Endothelial cell of umbilical vein (primary cell): Measurements from ENCODE around the gene TGFB1. TPM values are rescaled to one million over a fixed set of nuclear protein-coding genes. Genes with fewer than 3 reads are reported as not detected.

Source experiments
- BruUV-seq: library from RNA; stranded (reverse); fragments of 400-500 nt; replicated peaks from 2 replicates; lab custom pipeline; 2021; lab: Mats Ljungman, UMichigan
- CTCF ChIA-PET: fragments of 300-600, 350-600 bp; sonication (Branson Sonifier 250); formaldehyde crosslinking; loops from one replicate; lab custom pipeline; 2021; ENCODE audit warnings: antibody characterized with exemption, inconsistent platforms; lab: Charles Lee
- POLR2A ChIA-PET: fragments of 300-600, 350-600 bp; sonication (Branson Sonifier 250); formaldehyde crosslinking; loops from one replicate; lab custom pipeline; 2021; ENCODE audit warnings: antibody characterized with exemption, inconsistent platforms; lab: Charles Lee
- DNase-seq: peaks from one replicate; pipeline ENCODE4 v3.0.0-alpha.2; 2011; ENCODE audit warnings: low read depth, low spot score
- FAIRE-seq: peaks from 2 replicates; lab custom pipeline; 2011; peaks lifted over from hg19 to GRCh38; lab: Jason Lieb, UNC
- H2AFZ ChIP-seq: 2 replicates; pipeline ENCODE4 v1.6.0; 2012; ENCODE audit warnings: low read depth, low read length, control low read depth, inconsistent platforms
- H3K27ac ChIP-seq: 2 replicates; pipeline ENCODE4 v1.5.1; 2011; ENCODE audit warnings: low read depth, mild to moderate bottlenecking, control low read depth, low read length, moderate library complexity; ENCODE audit not compliant: insufficient read depth
- H3K27me3 ChIP-seq, 2 experiments: 2 replicates each; pipeline versions ENCODE4 v1.6.0 to v1.6.1; 2011; ENCODE audit warnings: low read length in 2 of 2, mixed read lengths in 1 of 2; ENCODE audit not compliant: control insufficient read depth in 2 of 2, insufficient read depth in 2 of 2
- H3K36me3 ChIP-seq, 2 experiments: 2 replicates in 1 of 2; 3 replicates in 1 of 2; pipeline ENCODE4 v1.5.1; 2011; ENCODE audit warnings: low read length in 2 of 2, mild to moderate bottlenecking in 1 of 2, moderate library complexity in 1 of 2; ENCODE audit not compliant: control insufficient read depth in 2 of 2, insufficient read depth in 2 of 2; ENCODE audit errors: extremely low read depth in 1 of 2
- H3K4me1 ChIP-seq: 3 replicates; pipeline ENCODE4 v1.5.1; 2011; ENCODE audit warnings: mild to moderate bottlenecking, low read length; ENCODE audit not compliant: control insufficient read depth, insufficient read depth; ENCODE audit errors: extremely low read depth
- H3K4me2 ChIP-seq: 2 replicates; pipeline ENCODE4 v1.6.1; 2011; ENCODE audit warnings: low read length, control low read depth, mixed read lengths; ENCODE audit not compliant: insufficient read depth
- H3K4me3 ChIP-seq, 3 experiments: fragments of 200-600 bp in 1 of 3; sonication (generic), shearing (Covaris generic) in 1 of 3; replicated peaks in 1 of 3; 2 replicates each; pipeline ENCODE4 v1.5.1; 2011 to 2016; ENCODE audit warnings: control low read depth in 3 of 3, low read length in 3 of 3, mild to moderate bottlenecking in 2 of 3, inconsistent platforms in 1 of 3, low read depth in 1 of 3, moderate library complexity in 1 of 3; ENCODE audit not compliant: insufficient read depth in 1 of 3
- H3K79me2 ChIP-seq: 2 replicates; pipeline ENCODE4 v1.6.0; 2012; ENCODE audit warnings: low read length, inconsistent platforms; ENCODE audit not compliant: control insufficient read depth, insufficient read depth
- H3K9ac ChIP-seq: replicated peaks from 2 replicates; pipeline ENCODE3; 2011; ENCODE audit warnings: low read length, control low read depth; ENCODE audit not compliant: insufficient read depth; ENCODE audit errors: extremely low read depth
- H3K9me1 ChIP-seq: replicated peaks from 3 replicates; pipeline ENCODE4 v1.6.0; 2011; ENCODE audit warnings: mild to moderate bottlenecking, low read length; ENCODE audit not compliant: control insufficient read depth, insufficient read depth; ENCODE audit errors: extremely low read depth
- H3K9me3 ChIP-seq: replicated peaks from 2 replicates; pipeline ENCODE4 v1.5.1; 2012; ENCODE audit warnings: low read length, inconsistent platforms; ENCODE audit not compliant: control insufficient read depth, insufficient read depth
- H4K20me1 ChIP-seq: replicated peaks from 2 replicates; pipeline ENCODE3; 2011; ENCODE audit warnings: mild to moderate bottlenecking, low read length; ENCODE audit not compliant: control insufficient read depth, insufficient read depth; ENCODE audit errors: extremely low read depth
- EZH2 ChIP-seq: IDR thresholded peaks from 2 replicates; pipeline ENCODE4 v1.6.1; 2012; ENCODE audit warnings: borderline replicate concordance, low read depth, mild to moderate bottlenecking, moderate library complexity, low read length, inconsistent platforms; ENCODE audit not compliant: severe bottlenecking
- FOS ChIP-seq: IDR thresholded peaks from 2 replicates; pipeline ENCODE4 v1.6.1; 2011; ENCODE audit warnings: mild to moderate bottlenecking, low read length, moderate library complexity, borderline replicate concordance; ENCODE audit not compliant: insufficient read depth
- GATA2 ChIP-seq: IDR thresholded peaks from 2 replicates; pipeline ENCODE4 v1.7.0; 2011; ENCODE audit warnings: low read depth, mild to moderate bottlenecking, moderate library complexity, mixed read lengths, low read length; ENCODE audit not compliant: insufficient read length, insufficient read depth
- JUN ChIP-seq: IDR thresholded peaks from 2 replicates; pipeline ENCODE4 v1.6.1; 2011; ENCODE audit warnings: borderline replicate concordance, low read depth; ENCODE audit not compliant: insufficient read length, insufficient read depth
- MYC ChIP-seq: IDR thresholded peaks from one replicate; pipeline ENCODE4 v1.6.1; 2011; ENCODE audit warnings: mild to moderate bottlenecking, low read depth, low read length
- POLR2A ChIP-seq: IDR thresholded peaks from 2 replicates; pipeline ENCODE4 v1.6.1; 2012; ENCODE audit warnings: low read depth, mild to moderate bottlenecking, control low read depth, low read length
- POLR2AphosphoS5 ChIP-seq: IDR thresholded peaks from 2 replicates; pipeline ENCODE4 v1.6.1; 2012; ENCODE audit warnings: low read depth, mild to moderate bottlenecking, control low read depth, low read length, moderate library complexity; ENCODE audit not compliant: insufficient read depth
- dilution Hi-C: fragments of 300-500 bp; cut with MboI; formaldehyde crosslinking; loops from one replicate; pipeline ENCODE4 v1.15.0; 2019; ENCODE audit warnings: low sequenced_read_pairs; ENCODE audit not compliant: extremely low pct_ligation_motif_present
- intact Hi-C: fragments of 100-400 bp; cut with micrococcal nuclease; formaldehyde crosslinking; loops from one replicate; pipeline ENCODE4 v1.10.0; 2022
- polyA plus RNA-seq, 4 experiments: library from polyadenylated mRNA; depleted of rRNA in 3 of 4; stranded (reverse) in 3 of 4; unstranded in 1 of 4; fragments of >200 nt; gene quantifications; 2 replicates each; pipeline versions ENCODE4 v1.2.1 to v1.2.3, GENCODE V29; 2011 to 2012; ENCODE audit warnings: missing spikeins in 1 of 4
- total RNA-seq: library from RNA; stranded (reverse); gene quantifications from 2 replicates; pipeline ENCODE4 v1.2.3, GENCODE V29; 2021
- TF ChIP-seq, protein P1 (sequence below), 2 donors: IDR thresholded peaks; 1 replicate in 1 of 2; 2 replicates in 1 of 2; pipeline ENCODE4 v1.5.1; 2011; ENCODE audit warnings: low read length in 2 of 2, mild to moderate bottlenecking in 2 of 2, moderate library complexity in 2 of 2, control low read depth in 1 of 2, inconsistent platforms in 1 of 2, low read depth in 1 of 2; ENCODE audit not compliant: insufficient read depth in 1 of 2; ENCODE audit errors: extremely low read depth in 1 of 2
- TF ChIP-seq, protein P2 (sequence below): IDR thresholded peaks from 2 replicates; pipeline ENCODE4 v1.6.1; 2011; ENCODE audit not compliant: insufficient read depth, insufficient read length

Gene TGFB1
- total and polyA plus RNA-seq, 2 donors (not counting 3 experiments of a cell fraction or from before 2014, with no cell fraction given): 64.4 to 250 TPM

DNA sequence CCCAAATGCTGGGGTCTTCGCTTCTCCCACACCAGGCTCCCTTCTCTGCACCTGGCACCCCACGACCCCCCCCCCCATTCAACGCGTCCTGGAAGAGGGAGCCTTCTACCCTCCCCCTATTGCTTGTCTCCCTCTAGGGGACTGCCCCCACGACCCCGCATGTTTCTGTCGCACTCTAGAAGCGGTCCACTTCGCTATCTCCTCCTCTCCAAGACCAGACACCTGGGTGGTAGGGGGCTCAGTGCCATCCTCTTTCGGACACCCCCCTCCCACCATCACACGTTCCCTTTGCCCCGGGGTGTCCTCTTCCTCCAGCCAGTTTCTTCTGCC, 1.5 kb downstream of the TGFB1 start:
- Histone ChIP-seq H3K36me3 (peaks cover 2 to 6% of the 10 kb centered on the region in 2 experiments), H3K79me2 (peaks cover 57% of the 10 kb centered on the region)

More for the DNA sequence above, 1.5 kb downstream of the TGFB1 start:
- Histone ChIP-seq H4K20me1 (no peaks in the 10 kb centered on the region), H3K27me3 (no peaks in the 10 kb centered on the region), H3K9ac (peak overlapping the region; percentile 83), H3K4me3 (peak overlapping the region; percentile 75 to 99 (median 90)), H3K4me2 (peak overlapping the region; percentile 73), H3K9me3 (no peaks in the 10 kb centered on the region), H3K27ac (peak overlapping the region; percentile 70), H3K4me1 (peaks cover 12% of the 10 kb centered on the region), H2AFZ (no peak overlapping the region), H3K9me1 (no peaks in the 10 kb centered on the region)
- no TSS peak for BruUV-seq
- TF ChIP-seq FOS: no peak
- TF ChIP-seq POLR2AphosphoS5: no peak
- TF ChIP-seq POLR2A: no peak
- no peak for TF ChIP-seq JUN
- TF ChIP-seq, protein P1, sequence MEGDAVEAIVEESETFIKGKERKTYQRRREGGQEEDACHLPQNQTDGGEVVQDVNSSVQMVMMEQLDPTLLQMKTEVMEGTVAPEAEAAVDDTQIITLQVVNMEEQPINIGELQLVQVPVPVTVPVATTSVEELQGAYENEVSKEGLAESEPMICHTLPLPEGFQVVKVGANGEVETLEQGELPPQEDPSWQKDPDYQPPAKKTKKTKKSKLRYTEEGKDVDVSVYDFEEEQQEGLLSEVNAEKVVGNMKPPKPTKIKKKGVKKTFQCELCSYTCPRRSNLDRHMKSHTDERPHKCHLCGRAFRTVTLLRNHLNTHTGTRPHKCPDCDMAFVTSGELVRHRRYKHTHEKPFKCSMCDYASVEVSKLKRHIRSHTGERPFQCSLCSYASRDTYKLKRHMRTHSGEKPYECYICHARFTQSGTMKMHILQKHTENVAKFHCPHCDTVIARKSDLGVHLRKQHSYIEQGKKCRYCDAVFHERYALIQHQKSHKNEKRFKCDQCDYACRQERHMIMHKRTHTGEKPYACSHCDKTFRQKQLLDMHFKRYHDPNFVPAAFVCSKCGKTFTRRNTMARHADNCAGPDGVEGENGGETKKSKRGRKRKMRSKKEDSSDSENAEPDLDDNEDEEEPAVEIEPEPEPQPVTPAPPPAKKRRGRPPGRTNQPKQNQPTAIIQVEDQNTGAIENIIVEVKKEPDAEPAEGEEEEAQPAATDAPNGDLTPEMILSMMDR (IDR thresholded peaks at IDR 0.05; ENCODE audit: extremely low read depth in 1 of 2, insufficient read depth in 1 of 2, low read depth in 1 of 2, low read length in 2 of 2): no peak
- TF ChIP-seq EZH2: no peak
- TF ChIP-seq, protein P2, sequence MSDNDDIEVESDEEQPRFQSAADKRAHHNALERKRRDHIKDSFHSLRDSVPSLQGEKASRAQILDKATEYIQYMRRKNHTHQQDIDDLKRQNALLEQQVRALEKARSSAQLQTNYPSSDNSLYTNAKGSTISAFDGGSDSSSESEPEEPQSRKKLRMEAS: no peak
- TF ChIP-seq MYC: no peak
- TF ChIP-seq GATA2: no peak
- intact Hi-C loops (loop anchor here (1.0 to 5.0 kb wide), 2 partner anchors 42 to 195 kb away; partner anchors contain the start of gene CCDC97), dilution Hi-C loops (no loop called here)
- CTCF ChIA-PET: interaction anchor here (0.7 to 3.8 kb wide), 17 partner anchors 11 to 148 kb away, joined by 3 to 65 read pairs (median 8); partner anchors contain the start of genes B9D2, DMAC2 and HNRNPUL1
- POLR2A ChIA-PET: interaction anchor here (0.8 to 1.5 kb wide), 3 partner anchors 11 to 31 kb away, joined by 3 to 4 read pairs (median 3); partner anchors contain the start of gene B9D2
- FAIRE-seq (no peak), DNase-seq (no peak)
